PFSK-1 (cell line): ENCODE data around the gene DYRK2.

Experiments
- POLR2AphosphoS5 ChIP-seq: IDR thresholded peaks from 2 replicates; pipeline ENCODE4 v1.6.1; 2012; ENCODE audit warnings: low read depth, mild to moderate bottlenecking, control low read depth, low read length, moderate library complexity
- TAF1 ChIP-seq: IDR thresholded peaks from 2 replicates; pipeline ENCODE4 v1.6.1; 2012; ENCODE audit warnings: low read length, control low read depth, borderline replicate concordance; ENCODE audit not compliant: insufficient read depth
- TF ChIP-seq, protein P1 (sequence below), 2 experiments: IDR thresholded peaks; 2 replicates each; pipeline versions ENCODE4 v1.6.1 to v1.8.0; 2011 to 2012; ENCODE audit warnings: low read depth in 2 of 2, low read length in 2 of 2, control low read depth in 1 of 2, inconsistent platforms in 1 of 2, mild to moderate bottlenecking in 1 of 2, moderate library complexity in 1 of 2; ENCODE audit not compliant: insufficient read depth in 1 of 2

GRCh38 chr12:67693894-67694293 lies 45.3 kb downstream of the DYRK2 start:
- no peak for TF ChIP-seq TAF1
- no peak for TF ChIP-seq POLR2AphosphoS5
- TF ChIP-seq, protein P1, sequence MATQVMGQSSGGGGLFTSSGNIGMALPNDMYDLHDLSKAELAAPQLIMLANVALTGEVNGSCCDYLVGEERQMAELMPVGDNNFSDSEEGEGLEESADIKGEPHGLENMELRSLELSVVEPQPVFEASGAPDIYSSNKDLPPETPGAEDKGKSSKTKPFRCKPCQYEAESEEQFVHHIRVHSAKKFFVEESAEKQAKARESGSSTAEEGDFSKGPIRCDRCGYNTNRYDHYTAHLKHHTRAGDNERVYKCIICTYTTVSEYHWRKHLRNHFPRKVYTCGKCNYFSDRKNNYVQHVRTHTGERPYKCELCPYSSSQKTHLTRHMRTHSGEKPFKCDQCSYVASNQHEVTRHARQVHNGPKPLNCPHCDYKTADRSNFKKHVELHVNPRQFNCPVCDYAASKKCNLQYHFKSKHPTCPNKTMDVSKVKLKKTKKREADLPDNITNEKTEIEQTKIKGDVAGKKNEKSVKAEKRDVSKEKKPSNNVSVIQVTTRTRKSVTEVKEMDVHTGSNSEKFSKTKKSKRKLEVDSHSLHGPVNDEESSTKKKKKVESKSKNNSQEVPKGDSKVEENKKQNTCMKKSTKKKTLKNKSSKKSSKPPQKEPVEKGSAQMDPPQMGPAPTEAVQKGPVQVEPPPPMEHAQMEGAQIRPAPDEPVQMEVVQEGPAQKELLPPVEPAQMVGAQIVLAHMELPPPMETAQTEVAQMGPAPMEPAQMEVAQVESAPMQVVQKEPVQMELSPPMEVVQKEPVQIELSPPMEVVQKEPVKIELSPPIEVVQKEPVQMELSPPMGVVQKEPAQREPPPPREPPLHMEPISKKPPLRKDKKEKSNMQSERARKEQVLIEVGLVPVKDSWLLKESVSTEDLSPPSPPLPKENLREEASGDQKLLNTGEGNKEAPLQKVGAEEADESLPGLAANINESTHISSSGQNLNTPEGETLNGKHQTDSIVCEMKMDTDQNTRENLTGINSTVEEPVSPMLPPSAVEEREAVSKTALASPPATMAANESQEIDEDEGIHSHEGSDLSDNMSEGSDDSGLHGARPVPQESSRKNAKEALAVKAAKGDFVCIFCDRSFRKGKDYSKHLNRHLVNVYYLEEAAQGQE (IDR thresholded peaks at IDR 0.05; ENCODE audit: insufficient read depth in 1 of 2, low read depth in 2 of 2, low read length in 2 of 2), result no peak
